ENCODE measurements around the gene SUPT4H1. TPM values are rescaled to one million over a fixed set of nuclear protein-coding genes. Genes with fewer than 3 reads are reported as not detected.

SUPT4H1 gene
- total RNA-seq, 1 donor from 2014 or later, result 62.6 TPM

GRCh38 chr17:58365185-58365979, 13.4 kb upstream of the SUPT4H1 start:
- Histone ChIP-seq H3K4me3 (ENCODE audit: low read length in 3 of 3) (no peak overlapping the region), H3K4me1 (ENCODE audit: control insufficient read depth in 3 of 3, insufficient read depth in 3 of 3, low read length in 3 of 3) (no peaks in the 10 kb centered on the region), H3K9me3 (ENCODE audit: control insufficient read depth in 3 of 3, low read length in 3 of 3) (no peaks in the 10 kb centered on the region), H3K27ac (ENCODE audit: low read depth, low read length) (no peak overlapping the region), H3K27me3 (ENCODE audit: control insufficient read depth in 3 of 3, insufficient read depth in 3 of 3, low read length in 3 of 3) (peaks cover 0 to 12% (median 3%) of the 10 kb centered on the region in 3 donors), H3K36me3 (ENCODE audit: control insufficient read depth in 3 of 3, insufficient read depth in 3 of 3, low read length in 3 of 3) (no peaks in the 10 kb centered on the region), H3K9ac (ENCODE audit: low read depth in 1 of 3, low read length in 3 of 3) (no peak overlapping the region)

GRCh38 chr17:58364270-58364942, 12.4 kb upstream of the SUPT4H1 start:
- no peaks in the 10 kb centered on the region for H3K4me1 ChIP-seq (ENCODE audit: control insufficient read depth in 3 of 3, insufficient read depth in 3 of 3, low read length in 3 of 3)
- peaks cover 0 to 12% (median 3%) of the 10 kb centered on the region in 3 donors for H3K27me3 ChIP-seq (ENCODE audit: control insufficient read depth in 3 of 3, insufficient read depth in 3 of 3, low read length in 3 of 3)
- H3K4me3 ChIP-seq (ENCODE audit: low read length in 3 of 3), result no peak overlapping the region
- no peaks in the 10 kb centered on the region for H3K9me3 ChIP-seq (ENCODE audit: control insufficient read depth in 3 of 3, low read length in 3 of 3)
- H3K27ac ChIP-seq (ENCODE audit: low read depth, low read length), result no peak overlapping the region
- no peak overlapping the region for H3K9ac ChIP-seq (ENCODE audit: low read depth in 1 of 3, low read length in 3 of 3)
- H3K36me3 ChIP-seq (ENCODE audit: control insufficient read depth in 3 of 3, insufficient read depth in 3 of 3, low read length in 3 of 3), result no peaks in the 10 kb centered on the region

GRCh38 chr17:58363457-58364185, 11.6 kb upstream of the SUPT4H1 start:
- Histone ChIP-seq H3K27me3 (ENCODE audit: control insufficient read depth in 3 of 3, insufficient read depth in 3 of 3, low read length in 3 of 3) (peaks cover 0 to 12% (median 3%) of the 10 kb centered on the region in 3 donors), H3K36me3 (ENCODE audit: control insufficient read depth in 3 of 3, insufficient read depth in 3 of 3, low read length in 3 of 3) (no peaks in the 10 kb centered on the region), H3K27ac (ENCODE audit: low read depth, low read length) (no peak overlapping the region), H3K4me3 (ENCODE audit: low read length in 3 of 3) (no peak overlapping the region), H3K9ac (ENCODE audit: low read depth in 1 of 3, low read length in 3 of 3) (no peak overlapping the region), H3K9me3 (ENCODE audit: control insufficient read depth in 3 of 3, low read length in 3 of 3) (no peaks in the 10 kb centered on the region), H3K4me1 (ENCODE audit: control insufficient read depth in 3 of 3, insufficient read depth in 3 of 3, low read length in 3 of 3) (no peaks in the 10 kb centered on the region)

GRCh38 chr17:58362368-58363014, 10.5 kb upstream of the SUPT4H1 start:
- H3K4me1 ChIP-seq (ENCODE audit: control insufficient read depth in 3 of 3, insufficient read depth in 3 of 3, low read length in 3 of 3), result no peaks in the 10 kb centered on the region
- H3K9me3 ChIP-seq (ENCODE audit: control insufficient read depth in 3 of 3, low read length in 3 of 3), result no peaks in the 10 kb centered on the region
- H3K36me3 ChIP-seq (ENCODE audit: control insufficient read depth in 3 of 3, insufficient read depth in 3 of 3, low read length in 3 of 3), result no peaks in the 10 kb centered on the region
- H3K27ac ChIP-seq (ENCODE audit: low read depth, low read length), result no peak overlapping the region
- H3K9ac ChIP-seq (ENCODE audit: low read depth in 1 of 3, low read length in 3 of 3), result no peak overlapping the region
- H3K27me3 ChIP-seq (ENCODE audit: control insufficient read depth in 3 of 3, insufficient read depth in 3 of 3, low read length in 3 of 3), result peaks cover 0 to 12% (median 3%) of the 10 kb centered on the region in 3 donors
- H3K4me3 ChIP-seq (ENCODE audit: low read length in 3 of 3), result no peak overlapping the region

- Histone ChIP-seq H3K9ac (ENCODE audit: low read depth in 1 of 3, low read length in 3 of 3) (no peak overlapping the region), H3K9me3 (ENCODE audit: control insufficient read depth in 3 of 3, low read length in 3 of 3) (no peaks in the 10 kb centered on the region), H3K4me1 (ENCODE audit: control insufficient read depth in 3 of 3, insufficient read depth in 3 of 3, low read length in 3 of 3) (no peaks in the 10 kb centered on the region), H3K27ac (ENCODE audit: low read depth, low read length) (no peak overlapping the region), H3K36me3 (ENCODE audit: control insufficient read depth in 3 of 3, insufficient read depth in 3 of 3, low read length in 3 of 3) (no peaks in the 10 kb centered on the region), H3K27me3 (ENCODE audit: control insufficient read depth in 3 of 3, insufficient read depth in 3 of 3, low read length in 3 of 3) (peaks cover 0 to 12% (median 3%) of the 10 kb centered on the region in 3 donors), H3K4me3 (ENCODE audit: low read length in 3 of 3) (no peak overlapping the region)
Measured at GRCh38 chr17:58360296-58361063, 8.5 kb upstream of the SUPT4H1 start.

- Histone ChIP-seq H3K4me1 (ENCODE audit: control insufficient read depth in 3 of 3, insufficient read depth in 3 of 3, low read length in 3 of 3) (no peaks in the 10 kb centered on the region), H3K4me3 (ENCODE audit: low read length in 3 of 3) (no peak overlapping the region), H3K27me3 (ENCODE audit: control insufficient read depth in 3 of 3, insufficient read depth in 3 of 3, low read length in 3 of 3) (peaks cover 0 to 11% (median 3%) of the 10 kb centered on the region in 3 donors), H3K36me3 (ENCODE audit: control insufficient read depth in 3 of 3, insufficient read depth in 3 of 3, low read length in 3 of 3) (no peaks in the 10 kb centered on the region), H3K9me3 (ENCODE audit: control insufficient read depth in 3 of 3, low read length in 3 of 3) (no peaks in the 10 kb centered on the region), H3K27ac (ENCODE audit: low read depth, low read length) (no peak overlapping the region), H3K9ac (ENCODE audit: low read depth in 1 of 3, low read length in 3 of 3) (no peak overlapping the region)
Measured at GRCh38 chr17:58358408-58359172, 6.6 kb upstream of the SUPT4H1 start.

GRCh38 chr17:58357312-58358297, 5.6 kb upstream of the SUPT4H1 start:
- Histone ChIP-seq H3K4me1 (ENCODE audit: control insufficient read depth in 3 of 3, insufficient read depth in 3 of 3, low read length in 3 of 3) (peaks cover 7 to 8% (median 8%) of the 10 kb centered on the region in 3 donors), H3K9ac (ENCODE audit: low read depth in 1 of 3, low read length in 3 of 3) (no peak overlapping the region), H3K36me3 (ENCODE audit: control insufficient read depth in 3 of 3, insufficient read depth in 3 of 3, low read length in 3 of 3) (no peaks in the 10 kb centered on the region), H3K9me3 (ENCODE audit: control insufficient read depth in 3 of 3, low read length in 3 of 3) (no peaks in the 10 kb centered on the region), H3K27me3 (ENCODE audit: control insufficient read depth in 3 of 3, insufficient read depth in 3 of 3, low read length in 3 of 3) (peaks cover 0 to 3% (median 0%) of the 10 kb centered on the region in 3 donors), H3K27ac (ENCODE audit: low read depth, low read length) (no peak overlapping the region), H3K4me3 (ENCODE audit: low read length in 3 of 3) (no peak overlapping the region)

- H3K36me3 ChIP-seq (ENCODE audit: control insufficient read depth in 3 of 3, insufficient read depth in 3 of 3, low read length in 3 of 3), result peaks cover 0 to 3% (median 0%) of the 10 kb centered on the region in 3 donors
- peaks cover 11 to 16% (median 12%) of the 10 kb centered on the region in 3 donors for H3K4me1 ChIP-seq (ENCODE audit: control insufficient read depth in 3 of 3, insufficient read depth in 3 of 3, low read length in 3 of 3)
- H3K4me3 ChIP-seq (ENCODE audit: low read length in 3 of 3), result no peak overlapping the region
- H3K27ac ChIP-seq (ENCODE audit: low read depth, low read length), result no peak overlapping the region
- no peak overlapping the region for H3K9ac ChIP-seq (ENCODE audit: low read depth in 1 of 3, low read length in 3 of 3)
- H3K9me3 ChIP-seq (ENCODE audit: control insufficient read depth in 3 of 3, low read length in 3 of 3), result no peaks in the 10 kb centered on the region
- H3K27me3 ChIP-seq (ENCODE audit: control insufficient read depth in 3 of 3, insufficient read depth in 3 of 3, low read length in 3 of 3), result no peaks in the 10 kb centered on the region
Measured at GRCh38 chr17:58356231-58356630, 4.2 kb upstream of the SUPT4H1 start.
